ENCODE measurements around the gene ADGRD2.

- TF ChIP-seq CTCF (IDR thresholded peaks at IDR 0.05) (no peak), EP300 (IDR thresholded peaks at IDR 0.05; ENCODE audit: low read depth) (no peak), POLR2AphosphoS5 (IDR thresholded peaks at IDR 0.05) (no peak), POLR2A (IDR thresholded peaks at IDR 0.05) (no peak)
Measured at GRCh38 chr9:124493218-124493617, 43.0 kb downstream of the ADGRD2 start.

All from transverse colon (tissue), 4 donors.